ENCODE results near the gene CDC14B.
"Not testable (repeated sequence)": the region's sequence is repeated elsewhere in the genome, so short reads cannot be mapped to it uniquely, and the experiment has no call there.

The CDC14B gene

DNA sequence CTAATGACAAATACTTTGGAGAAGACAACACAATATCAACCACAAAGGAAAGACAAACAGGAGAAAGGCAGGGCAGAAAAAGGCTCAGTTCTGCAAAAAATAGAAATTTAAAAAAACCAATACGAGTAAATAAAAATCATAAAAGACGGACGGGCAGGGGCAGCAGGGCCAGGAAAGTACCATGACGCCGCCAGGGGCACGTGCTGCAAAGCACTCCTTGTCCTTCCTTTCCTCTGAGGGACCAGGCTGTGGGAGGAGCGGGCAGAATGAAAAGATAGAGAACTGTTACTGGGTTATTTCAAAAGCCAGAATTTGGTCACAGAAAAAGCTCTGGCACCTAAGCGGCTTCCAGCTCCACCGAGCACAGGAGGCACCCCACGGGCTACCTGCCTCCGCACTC is 115.7 kb downstream of the CDC14B start:
- TF ChIP-seq, protein P1, sequence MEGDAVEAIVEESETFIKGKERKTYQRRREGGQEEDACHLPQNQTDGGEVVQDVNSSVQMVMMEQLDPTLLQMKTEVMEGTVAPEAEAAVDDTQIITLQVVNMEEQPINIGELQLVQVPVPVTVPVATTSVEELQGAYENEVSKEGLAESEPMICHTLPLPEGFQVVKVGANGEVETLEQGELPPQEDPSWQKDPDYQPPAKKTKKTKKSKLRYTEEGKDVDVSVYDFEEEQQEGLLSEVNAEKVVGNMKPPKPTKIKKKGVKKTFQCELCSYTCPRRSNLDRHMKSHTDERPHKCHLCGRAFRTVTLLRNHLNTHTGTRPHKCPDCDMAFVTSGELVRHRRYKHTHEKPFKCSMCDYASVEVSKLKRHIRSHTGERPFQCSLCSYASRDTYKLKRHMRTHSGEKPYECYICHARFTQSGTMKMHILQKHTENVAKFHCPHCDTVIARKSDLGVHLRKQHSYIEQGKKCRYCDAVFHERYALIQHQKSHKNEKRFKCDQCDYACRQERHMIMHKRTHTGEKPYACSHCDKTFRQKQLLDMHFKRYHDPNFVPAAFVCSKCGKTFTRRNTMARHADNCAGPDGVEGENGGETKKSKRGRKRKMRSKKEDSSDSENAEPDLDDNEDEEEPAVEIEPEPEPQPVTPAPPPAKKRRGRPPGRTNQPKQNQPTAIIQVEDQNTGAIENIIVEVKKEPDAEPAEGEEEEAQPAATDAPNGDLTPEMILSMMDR (IDR thresholded peaks at IDR 0.05; ENCODE audit: low read length, missing control alignments) = no peak
- no peak for DNase-seq (ENCODE audit: low read depth)
- no peak overlapping the region for H3K4me3 ChIP-seq (replicated peaks; ENCODE audit: low read depth, low read length)

DNA sequence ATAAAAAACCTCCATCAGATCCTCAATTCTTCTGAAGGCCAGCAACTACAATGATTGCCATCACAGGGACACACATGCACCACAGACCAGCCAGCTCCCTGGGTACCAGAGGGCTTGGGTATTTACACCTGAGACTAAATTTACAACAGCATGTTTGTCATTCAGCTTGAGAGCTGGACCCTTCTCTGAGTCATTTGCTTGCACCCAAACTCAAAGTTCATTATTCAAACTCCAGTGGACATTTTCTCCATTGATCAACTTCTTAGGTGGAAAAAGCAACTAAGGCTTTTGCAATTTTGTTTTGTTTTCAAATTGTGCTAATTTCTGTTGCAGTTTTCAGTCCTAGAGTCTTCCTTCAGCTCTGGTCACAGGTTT is 116.3 kb downstream of the CDC14B start:
- not testable (repeated sequence) for H3K4me3 ChIP-seq (replicated peaks; ENCODE audit: low read depth, low read length); DNase-seq (ENCODE audit: low read depth)

GRCh38 chr9:96502539-96503373 is 116.9 kb downstream of the CDC14B start:
- DNase-seq (ENCODE audit: low read depth) = no peak
- H3K4me3 ChIP-seq (replicated peaks; ENCODE audit: low read depth, low read length) = no peak overlapping the region
- TF ChIP-seq, protein P1 (IDR thresholded peaks at IDR 0.05; ENCODE audit: low read length, missing control alignments) = no peak

- no peak overlapping the region for H3K4me3 ChIP-seq (replicated peaks; ENCODE audit: low read depth, low read length)
- TF ChIP-seq, protein P1 (IDR thresholded peaks at IDR 0.05; ENCODE audit: low read length, missing control alignments) = no peak
Measured at GRCh38 chr9:96501633-96502538, 117.8 kb downstream of the CDC14B start.

DNA sequence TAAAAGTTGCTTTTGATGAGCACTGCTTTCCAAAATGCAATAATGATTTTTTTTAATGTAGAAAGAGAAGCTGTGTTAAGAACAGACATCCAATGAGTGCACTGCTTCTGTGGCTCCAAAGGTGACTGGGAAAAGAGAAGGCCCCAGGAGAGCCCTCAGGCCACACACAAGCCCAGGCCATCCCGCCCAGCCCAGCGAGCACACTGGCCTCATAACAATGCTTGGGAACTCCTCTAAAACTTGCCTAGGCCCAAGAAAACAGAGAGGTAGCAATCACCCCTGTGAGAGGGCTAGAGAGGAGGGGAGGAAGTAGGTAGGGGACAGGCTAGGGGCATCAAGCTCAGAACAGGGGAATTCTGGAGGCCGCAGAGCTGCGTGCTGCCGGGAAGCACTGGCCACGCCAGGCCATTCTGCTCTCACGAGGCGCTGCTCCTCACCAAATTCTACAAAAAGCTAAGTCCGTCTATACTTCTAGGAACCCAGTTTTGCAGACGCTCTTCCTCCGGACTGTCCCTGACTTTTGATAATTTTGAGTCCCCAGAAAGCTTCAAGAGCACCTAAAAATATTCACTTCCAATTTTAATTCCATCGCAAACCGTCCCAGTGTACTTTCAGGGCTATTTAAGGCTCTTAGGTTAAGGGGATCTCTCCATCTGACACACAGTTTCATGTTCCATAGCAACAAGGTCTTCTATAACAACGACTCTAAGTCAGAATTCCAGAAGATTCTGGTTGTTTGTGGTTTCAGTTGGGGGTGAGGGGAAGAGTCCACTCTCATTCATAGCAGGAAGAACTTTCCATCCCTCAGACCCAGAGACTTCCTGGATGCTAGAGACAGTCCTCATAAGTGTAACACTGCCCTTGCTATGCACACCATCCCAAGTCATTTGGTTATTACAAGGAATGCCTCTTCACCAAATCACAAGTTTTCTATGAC is 118.7 kb downstream of the CDC14B start:
- DNase-seq (ENCODE audit: low read depth) = no peak
- H3K4me3 ChIP-seq (replicated peaks; ENCODE audit: low read depth, low read length) = no peak overlapping the region
- TF ChIP-seq, protein P1 (IDR thresholded peaks at IDR 0.05; ENCODE audit: low read length, missing control alignments) = no peak

More at GRCh38 chr9:96501633-96502538, 117.8 kb downstream of the CDC14B start:
- DNase-seq (ENCODE audit: low read depth) = no peak

DNA sequence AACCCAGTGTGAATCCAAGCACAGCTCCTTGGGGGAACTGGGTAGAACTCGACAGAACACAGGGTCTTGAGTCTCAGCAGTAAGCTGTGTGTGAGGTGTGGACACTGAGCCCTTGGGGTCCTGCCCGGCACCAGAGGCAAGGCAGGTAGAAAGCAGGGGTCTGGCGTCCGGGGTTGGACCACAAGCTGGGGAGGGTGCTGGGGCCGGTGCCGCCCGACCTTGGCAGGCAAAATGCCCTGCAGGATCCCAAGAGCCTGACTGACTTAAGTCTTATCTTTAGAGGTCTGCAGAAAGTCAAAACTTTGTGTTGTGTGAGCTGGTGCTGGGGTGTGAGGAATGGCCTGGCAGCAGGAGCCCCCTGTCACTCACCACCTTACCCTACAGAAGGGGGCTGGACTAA is 120.4 kb downstream of the CDC14B start:
- H3K4me3 ChIP-seq (replicated peaks; ENCODE audit: low read depth, low read length) = no peak overlapping the region
- no peak for DNase-seq (ENCODE audit: low read depth)
- TF ChIP-seq, protein P1 (IDR thresholded peaks at IDR 0.05; ENCODE audit: low read length, missing control alignments) = no peak

Measured in fibroblast of pulmonary artery (primary cell).